Left renal pelvis (tissue), 4 donors: Measurements from ENCODE around the gene GIMAP1. TPM values are rescaled to one million over a fixed set of nuclear protein-coding genes. Genes with fewer than 3 reads are reported as not detected.

ENCODE experiments used
- DNase-seq, 4 donors: peaks; one replicate each; pipeline ENCODE4 v3.0.0-alpha.2; 2013; ENCODE audit warnings: low read depth in 4 of 4, low spot score in 3 of 4
- polyA plus RNA-seq, 4 donors: library from polyadenylated mRNA; unstranded; fragments of 120-200 nt; gene quantifications; one replicate each; pipeline ENCODE4 v1.2.1, GENCODE V29; 2013; ENCODE audit not compliant: insufficient read length in 4 of 4

GIMAP1 gene
- polyA plus RNA-seq, 4 donors, result 1.5 to 2.7 (median 2.2) TPM

DNA sequence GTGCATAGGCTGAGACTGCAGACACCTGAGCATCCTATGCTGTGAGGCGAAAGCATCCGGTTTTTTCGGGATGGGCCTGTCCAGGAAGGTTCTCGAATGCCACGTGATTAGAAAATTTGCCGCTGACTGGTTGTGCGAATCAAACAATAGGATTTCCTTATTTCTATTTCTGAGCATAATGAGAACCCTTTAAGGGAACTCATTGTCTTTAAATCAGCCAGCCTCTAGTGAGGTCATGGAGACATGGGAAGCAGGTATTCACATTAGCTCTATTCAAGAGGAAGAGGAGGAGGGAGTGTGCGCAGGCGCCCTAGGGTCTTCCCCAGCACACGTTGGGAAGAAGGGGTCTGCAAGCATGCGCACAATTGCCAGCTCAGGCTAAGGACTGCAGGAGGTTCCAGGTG is 5.6 kb downstream of the GIMAP1 start:
- no peak for DNase-seq

DNA sequence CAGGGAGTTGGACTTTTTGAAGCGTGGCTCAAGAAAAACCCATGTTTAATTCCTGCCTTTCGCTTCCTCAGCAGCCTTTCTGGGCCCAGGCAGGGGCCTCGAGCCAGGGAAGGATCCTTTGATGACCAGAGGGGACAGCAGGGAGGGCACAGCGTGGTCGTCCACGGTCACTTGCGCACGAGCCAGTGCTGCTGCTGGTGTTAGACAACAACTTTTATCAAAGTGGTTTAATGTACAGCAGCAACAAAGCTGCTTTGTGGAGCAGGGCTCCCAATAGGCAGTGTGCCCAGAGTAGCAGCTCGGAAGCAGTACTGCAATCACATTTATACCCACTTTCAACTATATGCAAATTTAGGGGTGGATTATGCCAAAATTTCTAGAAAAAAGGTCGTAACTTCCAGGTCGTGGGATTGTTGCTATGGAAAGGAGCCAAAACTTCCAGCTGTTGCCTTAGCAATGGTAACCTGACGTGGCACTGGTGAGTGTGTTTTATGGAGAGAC is 6.1 kb downstream of the GIMAP1 start:
- no peak for DNase-seq

DNA sequence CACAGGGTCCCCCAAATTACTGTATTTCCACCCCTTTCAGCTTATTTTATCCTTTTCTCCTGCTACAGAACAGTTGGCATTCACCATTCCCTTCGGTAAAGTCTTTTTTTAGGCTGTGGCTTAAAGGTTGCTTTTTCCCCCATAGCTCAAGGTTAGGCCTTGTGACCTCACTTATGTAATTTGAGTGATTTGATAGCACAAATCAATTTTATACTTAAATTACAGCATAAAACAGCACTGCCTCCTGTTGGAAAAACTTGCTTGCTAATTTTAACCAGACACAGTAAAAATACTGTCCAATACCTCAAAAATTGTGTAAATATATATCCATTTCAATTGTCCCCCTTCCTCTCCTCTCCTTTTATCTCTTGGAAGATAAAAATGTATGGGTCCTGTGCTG is 7.1 kb downstream of the GIMAP1 start:
- no peak for DNase-seq

DNA sequence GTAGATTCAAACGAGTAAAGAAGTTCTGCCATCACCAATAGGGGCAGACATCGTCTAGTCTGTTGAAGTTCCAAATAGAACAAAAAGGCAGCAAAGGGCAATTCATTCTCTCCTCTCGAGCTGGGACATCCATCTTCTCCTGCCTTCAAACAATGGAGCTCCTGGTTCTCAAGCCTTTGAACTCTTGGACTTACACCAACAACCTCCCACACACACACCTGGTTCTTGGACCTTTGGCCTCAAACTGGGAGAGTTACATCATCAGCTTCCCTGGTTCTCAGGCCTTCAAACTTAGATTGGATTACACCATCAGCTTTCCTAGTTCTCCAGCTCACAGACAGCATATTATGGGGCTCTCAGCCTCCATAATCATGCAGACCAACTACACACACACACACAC is 11.0 kb downstream of the GIMAP1 start:
- no peak for DNase-seq

DNA sequence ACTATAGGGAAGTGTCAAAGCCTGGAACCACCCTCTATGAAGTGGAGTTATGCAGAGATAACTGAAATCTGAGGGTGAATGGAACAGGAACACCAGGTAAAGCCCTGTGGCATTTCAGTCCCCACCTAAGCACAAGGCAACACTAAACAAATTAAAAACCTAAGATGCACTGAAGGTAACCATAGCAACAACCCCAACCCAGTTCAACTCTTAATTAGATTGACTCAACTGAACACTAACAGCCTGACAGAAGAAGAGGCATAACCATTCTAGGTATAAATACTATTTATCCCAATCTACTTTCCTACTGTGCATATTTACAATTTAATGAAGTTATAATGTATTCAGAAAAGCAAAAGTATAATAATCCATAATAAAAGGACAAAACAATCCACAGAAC is 11.6 kb downstream of the GIMAP1 start:
- DNase-seq, result no peak

DNA sequence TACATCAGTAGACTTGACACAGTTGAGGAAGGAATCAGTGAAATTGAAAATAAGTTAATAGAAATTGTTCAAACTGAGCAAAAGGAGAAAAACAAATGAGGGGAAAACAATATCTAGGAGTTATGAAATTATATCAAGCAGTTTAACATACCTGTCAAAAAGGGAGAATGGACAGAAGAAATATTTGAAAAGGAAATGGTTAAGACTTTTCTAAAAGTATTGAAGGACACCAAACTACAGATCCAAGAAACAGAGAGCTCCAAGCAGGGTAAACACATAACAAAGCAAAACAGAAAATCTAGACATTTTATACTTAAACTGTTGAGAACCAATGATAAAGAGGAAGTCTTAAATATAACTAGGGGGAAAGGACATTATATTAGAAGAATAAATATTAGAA is 12.2 kb downstream of the GIMAP1 start:
- DNase-seq, result no peak

DNA sequence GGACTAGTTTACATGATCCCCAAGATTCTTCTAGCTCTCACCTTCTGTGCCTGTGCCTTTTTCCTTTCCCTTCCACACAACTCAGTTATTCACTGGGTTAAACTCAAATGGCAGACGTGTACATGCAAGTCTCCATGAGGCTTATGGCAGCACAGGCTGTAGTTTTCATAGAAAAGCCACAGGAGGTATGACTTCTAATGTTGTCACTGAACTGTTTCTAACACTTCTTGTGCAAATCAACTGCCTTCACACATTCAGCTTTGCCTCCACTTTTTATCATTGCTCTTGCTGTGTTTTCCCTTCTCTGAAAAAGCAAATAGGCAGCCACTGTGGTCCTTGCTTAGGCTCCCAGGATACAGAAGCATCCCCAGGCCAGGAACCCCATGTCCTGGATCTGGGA is 15.5 kb downstream of the GIMAP1 start:
- no peak for DNase-seq

DNA sequence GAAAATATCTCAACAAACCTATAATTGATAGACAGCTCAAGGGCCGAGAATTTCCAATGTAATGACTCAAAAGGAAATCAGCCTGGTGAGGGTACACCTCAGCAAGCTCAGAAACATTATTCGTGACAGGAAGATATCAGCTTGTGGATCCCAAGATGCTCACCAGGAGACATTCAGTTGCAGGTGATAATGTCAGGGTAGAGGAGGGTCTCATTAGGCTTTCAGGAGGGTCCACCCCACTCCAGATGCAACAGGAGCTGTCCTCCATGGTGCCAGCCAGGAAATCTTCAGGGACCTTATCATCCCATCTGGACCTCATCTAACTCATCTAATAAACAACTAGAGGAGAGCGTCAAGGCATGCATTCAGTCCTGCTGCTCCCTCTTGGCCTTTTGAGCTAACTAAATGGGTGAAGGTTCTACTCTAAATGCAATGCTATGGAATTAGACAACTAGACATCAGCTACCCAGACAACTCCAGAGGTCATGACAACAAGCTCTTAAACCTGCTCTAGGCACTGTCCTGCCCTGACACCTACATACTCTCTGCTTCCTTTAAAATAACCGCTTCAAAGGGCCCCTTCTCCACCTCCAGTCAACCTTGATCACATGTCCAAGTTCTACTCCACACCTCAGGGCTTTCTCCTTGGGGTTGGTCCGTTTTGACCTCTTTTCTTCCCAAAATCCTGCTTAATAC is 16.5 kb downstream of the GIMAP1 start:
- DNase-seq, result no peak

DNA sequence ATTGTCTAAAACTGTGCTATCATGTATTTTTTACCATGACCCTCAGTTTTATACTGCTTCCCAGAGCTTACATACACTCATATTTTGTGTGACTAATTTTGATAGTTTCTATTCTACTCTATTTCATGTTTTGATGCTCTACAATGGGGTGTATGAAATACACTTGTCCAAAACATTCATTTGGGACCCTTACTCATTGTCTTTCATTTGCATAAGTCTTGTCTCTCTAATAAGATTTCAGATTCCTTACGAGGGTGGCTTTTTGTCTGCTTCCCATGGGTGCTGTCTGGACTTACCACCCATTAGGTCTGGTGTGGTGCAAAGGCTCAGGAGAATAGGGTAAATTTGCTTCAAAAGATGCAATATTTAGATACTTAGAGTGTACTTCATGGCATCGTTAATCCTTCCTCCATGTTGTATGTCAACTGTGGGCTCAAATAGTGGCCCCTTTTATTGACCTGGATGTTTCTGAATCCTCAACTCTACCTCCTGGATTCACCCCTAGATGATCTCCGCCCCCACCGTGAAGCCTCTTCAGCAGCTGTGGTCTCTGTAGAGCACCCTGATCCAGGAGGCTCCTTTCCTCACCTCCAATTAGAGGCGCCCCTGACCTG is 17.2 kb downstream of the GIMAP1 start:
- no peak for DNase-seq

DNA sequence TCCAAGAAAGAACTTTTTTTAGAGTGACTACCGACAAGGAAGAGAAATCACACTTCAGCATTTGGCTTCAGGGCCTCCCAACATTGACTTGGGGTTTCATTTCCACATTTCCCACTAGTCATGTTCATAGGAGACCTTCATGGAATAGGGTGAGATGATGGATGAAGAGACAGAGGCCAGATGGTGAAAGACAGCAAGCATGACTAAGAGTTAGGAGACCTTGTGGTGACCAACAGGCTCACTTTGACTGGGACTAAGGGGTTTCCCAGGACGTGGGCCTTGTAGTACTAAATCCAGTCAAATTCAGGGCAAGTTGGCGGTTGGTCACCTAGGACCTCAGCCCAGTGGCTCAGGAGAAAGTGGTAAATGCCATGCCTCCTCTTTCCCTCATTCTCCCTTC is 17.8 kb downstream of the GIMAP1 start:
- no peak for DNase-seq

DNA sequence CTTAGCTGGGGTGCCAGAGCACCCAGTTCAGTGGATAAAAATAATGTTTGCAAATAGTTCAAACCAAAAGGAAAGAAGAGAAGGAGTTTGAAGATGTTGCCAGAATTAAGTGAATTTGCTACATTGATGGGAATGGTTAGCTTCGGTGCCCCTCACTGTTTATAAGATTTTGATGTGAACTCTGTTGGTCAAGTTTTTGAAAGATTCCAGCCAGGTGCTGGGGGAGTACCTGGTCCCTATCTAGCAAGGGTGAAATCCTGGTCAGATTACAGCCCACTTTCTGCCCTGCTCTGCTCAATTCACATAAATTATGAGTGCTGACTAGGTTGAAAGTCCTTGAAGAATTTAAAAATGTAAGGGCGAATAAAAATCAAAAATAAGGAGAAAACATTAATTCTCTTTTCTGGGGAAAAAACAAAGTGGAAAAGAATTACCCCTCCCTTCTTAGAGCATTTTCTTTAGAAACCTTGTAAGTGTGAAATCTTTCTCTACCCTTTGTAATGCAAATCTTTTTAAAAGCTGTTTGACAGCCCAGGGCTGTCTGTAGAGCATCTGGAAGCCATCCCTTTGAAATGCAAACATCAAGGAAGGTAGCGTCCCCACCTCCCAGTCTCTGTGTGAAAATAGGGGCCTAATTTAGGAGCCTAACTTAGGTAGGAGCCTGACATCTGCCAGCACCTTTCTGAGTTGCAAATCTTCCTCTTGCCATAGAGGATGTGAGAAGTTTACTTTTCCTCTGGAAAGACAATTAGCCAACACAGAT is 19.4 kb downstream of the GIMAP1 start:
- no peak for DNase-seq

DNA sequence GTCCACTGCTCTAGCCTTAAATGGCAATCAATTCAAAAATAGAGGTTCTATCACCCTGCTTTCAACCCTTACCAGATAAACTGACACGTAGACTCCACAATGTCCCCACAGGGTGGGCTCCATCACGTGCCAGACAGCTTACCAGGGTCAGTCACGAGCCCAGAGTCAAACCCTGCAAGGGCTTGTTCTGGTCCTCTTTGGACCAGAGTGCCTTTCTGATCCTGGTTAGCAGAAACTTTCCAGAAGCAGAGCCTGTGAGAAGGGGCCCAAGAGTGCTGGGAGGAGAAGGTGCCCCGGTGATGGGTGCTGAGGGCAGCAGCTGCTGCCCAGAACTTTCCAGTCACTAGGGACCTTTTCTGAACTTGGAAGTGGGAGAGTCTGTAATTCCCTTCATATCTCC is 20.5 kb downstream of the GIMAP1 start:
- no peak for DNase-seq

DNA sequence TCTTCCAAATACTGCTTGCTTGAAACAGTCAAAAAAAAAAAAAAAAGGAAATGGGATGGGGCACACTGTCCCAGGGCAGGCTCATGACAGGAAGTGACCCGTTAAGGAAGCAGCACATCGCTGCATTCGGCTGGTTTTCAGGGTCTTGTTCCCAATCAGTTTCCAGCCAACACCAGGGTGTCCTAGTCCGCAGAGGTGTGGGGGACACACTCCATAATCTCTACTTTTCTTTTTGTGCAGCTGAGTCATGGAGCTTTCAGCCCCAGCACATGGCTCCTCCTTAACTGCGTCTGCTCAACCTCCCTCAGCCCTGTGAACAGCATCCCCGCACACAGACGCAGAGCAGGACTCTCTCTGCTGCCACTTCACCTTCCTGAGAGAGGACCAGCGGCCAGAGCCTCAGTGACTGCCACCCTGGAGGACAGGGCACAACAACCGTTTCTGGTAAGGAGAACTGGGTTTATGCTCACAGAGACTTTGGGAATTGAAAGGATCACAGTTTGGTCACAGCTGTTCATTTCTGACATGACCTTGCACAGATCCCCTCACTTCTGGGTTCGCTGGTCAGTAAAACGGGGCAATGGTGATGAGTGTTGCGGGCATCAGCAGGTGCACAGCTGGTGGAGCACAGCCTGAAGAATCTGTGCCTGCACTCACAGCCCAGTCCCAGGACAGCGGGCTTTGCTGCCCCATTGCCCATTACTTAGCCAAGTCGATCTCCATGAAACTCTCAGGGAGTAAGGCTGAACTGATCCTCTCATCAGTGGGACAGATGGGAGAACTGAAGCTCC is 21.0 kb downstream of the GIMAP1 start, which contains the start of gene GIMAP5:
Gene GIMAP5, plus strand, starts transcription at position 154 of the 791 bp plus-strand sequence. CDS start 3,467 bp downstream, outside the sequence.
- no peak for DNase-seq

DNA sequence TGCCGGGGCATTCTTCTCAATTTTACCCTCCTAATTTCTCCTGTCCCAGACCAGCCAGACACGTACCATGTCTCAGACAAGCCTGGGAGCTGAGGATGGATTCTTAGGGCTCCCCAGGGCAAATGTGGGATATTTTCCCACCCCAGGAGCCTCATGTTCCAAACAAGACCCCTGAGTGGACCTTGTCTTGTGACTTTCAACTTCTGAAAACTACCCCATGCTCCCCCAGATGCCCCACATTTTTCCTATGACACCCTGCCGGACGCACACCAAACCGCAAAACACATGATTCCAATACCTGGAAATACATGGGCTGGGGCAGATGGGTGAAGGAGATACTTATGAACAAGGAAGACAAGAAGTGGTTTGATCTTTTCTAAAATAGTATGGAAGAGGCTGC is 21.7 kb downstream of the GIMAP1 start:
- no peak for DNase-seq

DNA sequence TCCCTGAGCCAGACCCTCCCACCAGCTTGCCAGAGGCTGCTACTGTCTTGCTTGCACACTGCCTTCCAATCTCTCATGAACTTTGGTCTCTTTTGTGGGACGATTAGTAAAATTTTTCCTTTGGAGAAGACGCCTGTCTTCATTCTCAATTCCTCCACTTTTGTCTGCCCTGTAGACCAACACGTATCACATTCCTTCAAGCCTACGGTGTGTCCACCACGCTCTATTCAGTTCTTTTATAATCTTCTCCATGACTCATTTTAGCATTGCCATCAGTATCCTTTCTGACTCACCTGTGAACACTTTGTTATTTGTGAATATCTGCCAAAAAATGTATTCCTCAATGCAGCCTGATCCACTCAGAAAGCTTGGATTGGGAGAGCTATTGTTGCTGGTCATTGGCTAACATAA is 22.2 kb downstream of the GIMAP1 start:
- DNase-seq, result no peak

DNA sequence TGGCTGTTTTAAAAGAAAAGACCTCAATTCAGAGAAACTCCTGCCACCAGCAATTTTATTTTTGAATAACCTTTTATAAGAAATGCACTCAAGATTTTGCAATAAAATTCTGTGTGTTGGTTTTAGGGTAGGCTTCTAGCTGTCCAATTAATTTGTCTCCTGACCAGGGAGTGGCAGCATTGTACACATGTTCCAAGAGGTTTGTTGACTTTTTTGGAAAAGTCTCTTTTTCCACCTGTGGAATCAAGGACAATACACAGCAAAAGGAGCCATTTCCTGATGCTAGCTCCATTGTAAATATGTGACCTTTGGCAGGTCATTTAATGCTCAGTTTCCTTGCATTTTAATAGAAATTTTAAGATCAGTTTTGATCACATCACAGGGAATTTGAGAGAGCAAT is 22.6 kb downstream of the GIMAP1 start:
- no peak for DNase-seq

DNA sequence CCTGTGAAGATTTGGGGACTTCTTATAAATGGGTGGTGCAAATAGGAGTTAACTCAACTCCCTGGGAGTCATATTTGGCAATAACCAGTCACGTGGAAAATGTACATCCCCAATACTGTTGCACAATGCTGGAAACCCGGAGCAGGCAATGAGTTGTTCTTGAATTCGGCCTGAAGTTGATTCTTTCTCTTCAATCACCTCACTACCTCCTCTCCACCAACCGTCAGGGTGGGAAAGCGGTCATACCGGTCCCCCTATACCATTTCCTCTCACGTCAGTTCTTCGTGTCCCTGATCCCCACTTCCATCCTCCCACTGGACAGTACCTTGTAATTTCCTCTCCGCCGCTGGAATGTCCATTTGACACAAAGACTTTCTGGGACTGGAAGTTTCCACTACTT is 23.6 kb downstream of the GIMAP1 start:
- DNase-seq, result no peak

DNA sequence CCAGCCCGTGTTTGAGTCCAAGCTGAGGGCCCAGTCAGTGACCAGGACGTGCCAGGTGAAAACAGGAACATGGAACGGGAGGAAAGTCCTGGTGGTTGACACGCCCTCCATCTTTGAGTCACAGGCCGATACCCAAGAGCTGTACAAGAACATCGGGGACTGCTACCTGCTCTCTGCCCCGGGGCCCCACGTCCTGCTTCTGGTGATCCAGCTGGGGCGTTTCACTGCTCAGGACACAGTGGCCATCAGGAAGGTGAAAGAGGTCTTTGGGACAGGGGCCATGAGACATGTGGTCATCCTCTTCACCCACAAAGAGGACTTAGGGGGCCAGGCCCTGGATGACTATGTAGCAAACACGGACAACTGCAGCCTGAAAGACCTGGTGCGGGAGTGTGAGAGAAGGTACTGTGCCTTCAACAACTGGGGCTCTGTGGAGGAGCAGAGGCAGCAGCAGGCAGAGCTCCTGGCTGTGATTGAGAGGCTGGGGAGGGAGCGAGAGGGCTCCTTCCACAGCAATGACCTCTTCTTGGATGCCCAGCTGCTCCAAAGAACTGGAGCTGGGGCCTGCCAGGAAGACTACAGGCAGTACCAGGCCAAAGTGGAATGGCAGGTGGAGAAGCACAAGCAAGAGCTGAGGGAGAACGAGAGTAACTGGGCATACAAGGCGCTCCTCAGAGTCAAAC is 26.0 kb downstream of the GIMAP1 start:
- DNase-seq, result no peak

DNA sequence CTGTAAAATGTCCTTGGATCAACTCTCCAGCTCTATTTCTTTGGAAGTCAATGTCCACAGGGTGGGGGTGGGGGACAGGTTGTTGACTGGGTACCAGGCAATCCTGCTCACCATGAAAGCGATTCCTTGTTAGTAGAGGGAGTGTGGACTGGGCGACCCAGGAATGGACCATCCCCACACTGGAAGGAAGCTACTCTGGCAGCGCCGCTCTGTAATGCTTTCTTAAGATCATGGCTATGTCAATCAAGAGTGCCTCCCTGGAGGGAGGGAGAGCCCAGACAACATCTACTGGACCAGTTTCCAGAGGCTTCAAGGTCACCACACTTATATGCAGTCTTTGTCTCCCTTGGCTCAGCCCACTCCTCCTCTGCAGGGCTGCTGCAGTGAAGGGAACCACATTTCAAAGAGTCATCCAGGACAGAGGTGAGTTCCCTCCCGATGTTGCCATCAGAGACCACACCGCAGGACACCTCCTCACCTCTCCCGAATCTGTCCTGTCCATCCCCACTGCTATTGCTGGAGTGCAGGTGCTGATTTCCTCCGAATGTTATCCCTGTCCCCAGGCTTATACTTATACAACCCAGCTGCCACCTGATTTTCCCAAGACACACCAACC is 27.7 kb downstream of the GIMAP1 start:
- DNase-seq, result no peak

DNA sequence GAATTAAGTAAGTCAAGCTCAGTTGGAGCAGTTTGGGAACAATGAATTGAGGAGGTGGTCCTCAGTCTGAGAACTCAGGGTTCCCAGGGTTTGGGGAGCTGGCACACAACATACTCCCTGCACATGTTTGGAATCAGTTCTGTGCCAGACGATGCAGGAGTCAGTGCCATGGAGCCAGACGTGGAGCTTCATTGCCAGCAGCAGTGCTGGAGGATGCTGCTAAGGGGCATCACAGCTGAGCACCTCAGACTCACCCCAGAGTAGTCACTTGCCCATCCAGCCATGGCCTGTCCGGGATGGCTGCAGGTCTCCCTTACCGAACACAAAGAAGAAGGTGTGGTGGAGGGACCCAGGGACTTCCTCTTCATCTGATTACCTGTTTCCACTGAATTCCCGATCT is 28.7 kb downstream of the GIMAP1 start:
- no peak for DNase-seq
